ENCODE results near the gene YKT6. TPM values are rescaled to one million over a fixed set of nuclear protein-coding genes. Genes with fewer than 3 reads are reported as not detected.

YKT6 gene
- total RNA-seq, 1 donor from 2014 or later: 58.7 TPM

GRCh38 chr7:44257213-44257612 is 56.4 kb downstream of the YKT6 start:
- intact Hi-C loops (cut with DNase I): no loop called here
- H3K27ac ChIP-seq: peak overlapping the region; percentile 63
- TF ChIP-seq CTCF (IDR thresholded peaks at IDR 0.05): no peak

GRCh38 chr7:44257618-44258422 is 57.0 kb downstream of the YKT6 start:
- Histone ChIP-seq H3K27ac (peak overlapping the region; percentile 63), H3K4me3 (no peak overlapping the region)

More at GRCh38 chr7:44257213-44257612, 56.4 kb downstream of the YKT6 start:
- Histone ChIP-seq H3K36me3 (no peaks in the 10 kb centered on the region), H3K27me3 (ENCODE audit: low read depth) (no peaks in the 10 kb centered on the region), H3K4me1 (peaks cover 35% of the 10 kb centered on the region), H3K4me3 (no peak overlapping the region), H3K9me3 (no peaks in the 10 kb centered on the region)
- DNase-seq (no peak), ATAC-seq (no peak)

GRCh38 chr7:44258423-44258760 is 57.6 kb downstream of the YKT6 start:
- Histone ChIP-seq H3K4me3 (no peak overlapping the region), H3K27ac (peak overlapping the region; percentile 43), H3K36me3 (no peaks in the 10 kb centered on the region), H3K4me1 (peaks cover 35% of the 10 kb centered on the region), H3K9me3 (no peaks in the 10 kb centered on the region), H3K27me3 (ENCODE audit: low read depth) (peaks cover 8% of the 10 kb centered on the region)
- DNase-seq: no peak
- ATAC-seq: no peak
- intact Hi-C loops (cut with DNase I): no loop called here
- TF ChIP-seq CTCF (IDR thresholded peaks at IDR 0.05): no peak

More at GRCh38 chr7:44257618-44258422, 57.0 kb downstream of the YKT6 start:
- peak; percentile 13 for TF ChIP-seq CTCF (IDR thresholded peaks at IDR 0.05)
- ATAC-seq: peak; percentile 83 to 86
- H3K36me3 ChIP-seq: no peaks in the 10 kb centered on the region
- intact Hi-C loops (cut with DNase I): no loop called here
- peaks cover 2% of the 10 kb centered on the region for H3K27me3 ChIP-seq (ENCODE audit: low read depth)
- peak; percentile 83 for DNase-seq
- H3K4me1 ChIP-seq: peaks cover 35% of the 10 kb centered on the region
- H3K9me3 ChIP-seq: no peaks in the 10 kb centered on the region

- ATAC-seq: no peak
Measured at GRCh38 chr7:44258865-44259546, 58.2 kb downstream of the YKT6 start.

More at GRCh38 chr7:44258865-44259546, 58.2 kb downstream of the YKT6 start:
- H3K36me3 ChIP-seq: no peaks in the 10 kb centered on the region
- peaks cover 10% of the 10 kb centered on the region for H3K27me3 ChIP-seq (ENCODE audit: low read depth)
- TF ChIP-seq CTCF (IDR thresholded peaks at IDR 0.05): no peak
- intact Hi-C loops (cut with DNase I): no loop called here
- peak overlapping the region; percentile 63 for H3K27ac ChIP-seq
- no peak for DNase-seq
- no peaks in the 10 kb centered on the region for H3K9me3 ChIP-seq
- H3K4me3 ChIP-seq: no peak overlapping the region
- H3K4me1 ChIP-seq: peaks cover 35% of the 10 kb centered on the region

Data from lower lobe of right lung (tissue), 2 donors.